HCT116 (cell line): ENCODE data around the gene CCNB2. TPM values are rescaled to one million over a fixed set of nuclear protein-coding genes. Genes with fewer than 3 reads are reported as not detected.

ENCODE experiments used
- ATAC-seq: fragments of 200-7000 bp; cut with Tn5 transposase; 2 replicates; pipeline ENCODE4 v1.9.1; 2020; ENCODE audit warnings: mild to moderate bottlenecking, moderate library complexity
- BruUV-seq: library from RNA; stranded (reverse); fragments of 400-500 nt; replicated peaks from 2 replicates; lab custom pipeline; 2021; lab: Mats Ljungman, UMichigan
- CTCF ChIA-PET: fragments of 300-600 bp; sonication (Branson Sonifier 250); formaldehyde crosslinking; loops from one replicate; lab custom pipeline; 2021; ENCODE audit warnings: antibody characterized with exemption; lab: Charles Lee
- POLR2A ChIA-PET: fragments of 300-600, 350-600 bp; sonication (Branson Sonifier 250); formaldehyde crosslinking; loops from one replicate; lab custom pipeline; 2021; ENCODE audit warnings: antibody characterized with exemption; lab: Charles Lee
- RAD21 ChIA-PET, 2 experiments: fragments of 300-600 bp; sonication (Branson Sonifier 250); formaldehyde crosslinking; loops; one replicate each; lab custom pipeline; 2023; ENCODE audit warnings: low total read pairs in 2 of 2; ENCODE audit not compliant: uncharacterized antibody in 2 of 2, unreplicated experiment in 2 of 2, low non-redundant PET in 1 of 2; lab: Charles Lee
- DNase-seq: peaks from one replicate; pipeline ENCODE4 v3.0.0-alpha.2; 2010; ENCODE audit warnings: low read depth, low spot score
- H2AFZ ChIP-seq: fragments of 200-600 bp; shearing (Covaris generic), sonication (generic); 2 replicates; pipeline ENCODE4 v1.6.1; 2017; ENCODE audit warnings: low read depth, mixed run types, mixed read lengths, antibody characterized with exemption, low read length; ENCODE audit not compliant: poor library complexity, severe bottlenecking
- H3K27ac ChIP-seq: 2 replicates; pipeline ENCODE4 v1.5.1; 2012; ENCODE audit warnings: low read depth, low read length
- H3K27me3 ChIP-seq: fragments of 200-600 bp; sonication (generic); 2 replicates; pipeline ENCODE4 v1.6.1; 2016; ENCODE audit warnings: mixed run types, low read length, mixed read lengths; ENCODE audit not compliant: insufficient read depth
- H3K36me3 ChIP-seq, 2 experiments: fragments of 200-500 bp in 1 of 2; fragments of 200-600 bp in 1 of 2; sonication (Bioruptor generic) in 1 of 2; sonication (generic) in 1 of 2; 2 replicates each; pipeline versions ENCODE4 v1.5.1 to v1.6.1; 2014 to 2016; ENCODE audit warnings: low read length in 2 of 2, inconsistent platforms in 1 of 2, mixed read lengths in 1 of 2, mixed run types in 1 of 2; ENCODE audit not compliant: insufficient read depth in 2 of 2, control insufficient read depth in 1 of 2
- H3K4me1 ChIP-seq, 2 experiments: fragments of 200-600 bp in 1 of 2; sonication (generic) in 1 of 2; 2 replicates each; pipeline versions ENCODE4 v1.5.1 to v1.6.1; 2012 to 2017; ENCODE audit warnings: low read length in 2 of 2, inconsistent platforms in 1 of 2, mild to moderate bottlenecking in 1 of 2, mixed read lengths in 1 of 2, mixed run types in 1 of 2, moderate library complexity in 1 of 2; ENCODE audit not compliant: insufficient read depth in 2 of 2, control insufficient read depth in 1 of 2
- H3K4me2 ChIP-seq: fragments of 200-600 bp; sonication (generic); 2 replicates; pipeline ENCODE4 v1.6.1; 2017; ENCODE audit warnings: mixed run types, low read length, mixed read lengths
- H3K4me3 ChIP-seq, 2 experiments: fragments of 200-600 bp in 1 of 2; sonication (generic) in 1 of 2; replicated peaks in 1 of 2; 2 replicates each; pipeline ENCODE4 v1.5.1; 2011 to 2016; ENCODE audit warnings: low read length in 2 of 2, control low read depth in 1 of 2, low read depth in 1 of 2, mild to moderate bottlenecking in 1 of 2, mixed read lengths in 1 of 2, mixed run types in 1 of 2
- H3K79me2 ChIP-seq: fragments of 200-600 bp; sonication (generic); 2 replicates; pipeline ENCODE4 v1.6.1; 2017; ENCODE audit warnings: mild to moderate bottlenecking, mixed run types, low read length, moderate library complexity, mixed read lengths; ENCODE audit not compliant: insufficient read depth
- H3K9ac ChIP-seq: fragments of 200-600 bp; sonication (generic); 2 replicates; pipeline ENCODE4 v1.6.1; 2016; ENCODE audit warnings: low read length, mixed read lengths
- H3K9me2 ChIP-seq: fragments of 200-600 bp; sonication (generic), shearing (Covaris generic); 2 replicates; pipeline ENCODE4 v1.6.1; 2017; ENCODE audit warnings: mixed run types, mild to moderate bottlenecking, moderate library complexity; ENCODE audit not compliant: insufficient read depth
- H3K9me3 ChIP-seq, 2 experiments: fragments of 200-500 bp in 1 of 2; fragments of 200-600 bp in 1 of 2; sonication (Bioruptor generic) in 1 of 2; sonication (generic) in 1 of 2; 2 replicates each; pipeline ENCODE4 v1.6.1; 2014 to 2017; ENCODE audit warnings: low read length in 2 of 2, mixed read lengths in 2 of 2, inconsistent platforms in 1 of 2, low read depth in 1 of 2, mild to moderate bottlenecking in 1 of 2, mixed run types in 1 of 2, moderate library complexity in 1 of 2; ENCODE audit not compliant: control insufficient read depth in 1 of 2, insufficient read depth in 1 of 2
- H4K20me1 ChIP-seq: fragments of 200-600 bp; sonication (generic), shearing (Covaris generic); 2 replicates; pipeline ENCODE4 v1.6.1; 2017; ENCODE audit warnings: mixed run types, mild to moderate bottlenecking, moderate library complexity; ENCODE audit not compliant: insufficient read depth
- CEBPB ChIP-seq: IDR thresholded peaks from 2 replicates; pipeline ENCODE4 v1.6.1; 2012; ENCODE audit warnings: low read depth
- ELF1 ChIP-seq: IDR thresholded peaks from 2 replicates; pipeline ENCODE4 v1.6.1; 2012; ENCODE audit warnings: low read depth, borderline replicate concordance
- EZH2phosphoT487 ChIP-seq: fragments of 200-600 bp; IDR thresholded peaks from 2 replicates; pipeline ENCODE4 v1.6.1; 2018; ENCODE audit warnings: antibody characterized with exemption, borderline replicate concordance
- POLR2A ChIP-seq: IDR thresholded peaks from 2 replicates; pipeline ENCODE4 v1.7.0; 2011; ENCODE audit warnings: borderline replicate concordance; ENCODE audit not compliant: insufficient read depth, insufficient read length; ENCODE audit errors: extremely low read depth
- RAD21 ChIP-seq: IDR thresholded peaks from 2 replicates; pipeline ENCODE4 v1.6.1; 2012; ENCODE audit warnings: low read depth, mild to moderate bottlenecking
- SIN3A ChIP-seq: IDR thresholded peaks from 2 replicates; pipeline ENCODE4 v1.6.1; 2012; ENCODE audit warnings: low read depth
- SRF ChIP-seq: IDR thresholded peaks from 2 replicates; pipeline ENCODE4 v1.6.1; 2012; ENCODE audit warnings: low read depth
- TCF7L2 ChIP-seq: IDR thresholded peaks from 2 replicates; pipeline ENCODE4 v1.7.0; 2011; ENCODE audit warnings: borderline replicate concordance, inconsistent platforms; ENCODE audit not compliant: insufficient read depth, insufficient read length; ENCODE audit errors: extremely low read depth
- ZFX ChIP-seq: fragments of 450-650 bp; IDR thresholded peaks from 2 replicates; pipeline ENCODE4 v1.6.1; 2017
- intact Hi-C: fragments of 100-400 bp; cut with micrococcal nuclease; formaldehyde crosslinking; loops from 2 replicates; pipeline ENCODE4 v1.10.0; 2022
- total RNA-seq: library from RNA; stranded (reverse); gene quantifications from one replicate; pipeline ENCODE4 v1.2.1, GENCODE V29; 2021; ENCODE audit not compliant: unreplicated experiment
- TF ChIP-seq, protein P1 (sequence below): IDR thresholded peaks from 2 replicates; pipeline ENCODE4 v1.6.1; 2012; ENCODE audit warnings: low read depth
- TF ChIP-seq, protein P2 (sequence below): IDR thresholded peaks from 2 replicates; pipeline ENCODE4 v1.6.1; 2011; ENCODE audit warnings: mild to moderate bottlenecking, low read length, moderate library complexity; ENCODE audit not compliant: insufficient replicate concordance; ENCODE audit errors: extremely low read depth
- TF ChIP-seq, protein P3 (sequence below): IDR thresholded peaks from 2 replicates; pipeline ENCODE4 v1.6.1; 2012
- TF ChIP-seq, protein P4 (sequence below): IDR thresholded peaks from 2 replicates; pipeline ENCODE4 v1.6.1; 2012

CCNB2 gene
- total RNA-seq, 1 experiment from 2014 or later = 88.7 TPM

DNA sequence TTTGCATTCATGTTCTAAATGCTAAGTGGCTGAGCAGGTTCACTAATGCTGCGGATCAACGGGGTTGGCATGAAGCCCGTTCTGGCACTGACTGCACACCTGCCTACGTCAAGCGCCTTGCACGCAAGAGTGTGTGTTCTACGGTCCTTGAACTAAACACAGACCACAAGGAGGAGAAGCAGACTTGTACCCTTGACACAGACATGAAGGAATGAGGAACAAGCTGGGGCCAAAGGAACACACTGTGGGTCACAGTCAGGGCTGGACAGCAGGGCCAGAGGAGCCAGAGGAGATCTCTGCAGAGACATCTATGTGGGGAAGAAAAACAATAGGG, 53.7 kb downstream of the CCNB2 start:
- Histone ChIP-seq H3K36me3 (peaks cover 7 to 13% of the 10 kb centered on the region in 2 experiments), H2AFZ (no peak overlapping the region), H3K27ac (no peak overlapping the region), H3K79me2 (no peaks in the 10 kb centered on the region), H3K4me2 (no peak overlapping the region), H3K27me3 (no peaks in the 10 kb centered on the region), H3K9me2 (no peaks in the 10 kb centered on the region), H3K4me3 (no peak overlapping the region), H3K9me3 (no peaks in the 10 kb centered on the region), H3K4me1 (no peaks in the 10 kb centered on the region), H3K9ac (no peak overlapping the region), H4K20me1 (no peaks in the 10 kb centered on the region)
- no peak for TF ChIP-seq SRF
- TF ChIP-seq, protein P1, sequence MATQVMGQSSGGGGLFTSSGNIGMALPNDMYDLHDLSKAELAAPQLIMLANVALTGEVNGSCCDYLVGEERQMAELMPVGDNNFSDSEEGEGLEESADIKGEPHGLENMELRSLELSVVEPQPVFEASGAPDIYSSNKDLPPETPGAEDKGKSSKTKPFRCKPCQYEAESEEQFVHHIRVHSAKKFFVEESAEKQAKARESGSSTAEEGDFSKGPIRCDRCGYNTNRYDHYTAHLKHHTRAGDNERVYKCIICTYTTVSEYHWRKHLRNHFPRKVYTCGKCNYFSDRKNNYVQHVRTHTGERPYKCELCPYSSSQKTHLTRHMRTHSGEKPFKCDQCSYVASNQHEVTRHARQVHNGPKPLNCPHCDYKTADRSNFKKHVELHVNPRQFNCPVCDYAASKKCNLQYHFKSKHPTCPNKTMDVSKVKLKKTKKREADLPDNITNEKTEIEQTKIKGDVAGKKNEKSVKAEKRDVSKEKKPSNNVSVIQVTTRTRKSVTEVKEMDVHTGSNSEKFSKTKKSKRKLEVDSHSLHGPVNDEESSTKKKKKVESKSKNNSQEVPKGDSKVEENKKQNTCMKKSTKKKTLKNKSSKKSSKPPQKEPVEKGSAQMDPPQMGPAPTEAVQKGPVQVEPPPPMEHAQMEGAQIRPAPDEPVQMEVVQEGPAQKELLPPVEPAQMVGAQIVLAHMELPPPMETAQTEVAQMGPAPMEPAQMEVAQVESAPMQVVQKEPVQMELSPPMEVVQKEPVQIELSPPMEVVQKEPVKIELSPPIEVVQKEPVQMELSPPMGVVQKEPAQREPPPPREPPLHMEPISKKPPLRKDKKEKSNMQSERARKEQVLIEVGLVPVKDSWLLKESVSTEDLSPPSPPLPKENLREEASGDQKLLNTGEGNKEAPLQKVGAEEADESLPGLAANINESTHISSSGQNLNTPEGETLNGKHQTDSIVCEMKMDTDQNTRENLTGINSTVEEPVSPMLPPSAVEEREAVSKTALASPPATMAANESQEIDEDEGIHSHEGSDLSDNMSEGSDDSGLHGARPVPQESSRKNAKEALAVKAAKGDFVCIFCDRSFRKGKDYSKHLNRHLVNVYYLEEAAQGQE = no peak
- TF ChIP-seq, protein P2, sequence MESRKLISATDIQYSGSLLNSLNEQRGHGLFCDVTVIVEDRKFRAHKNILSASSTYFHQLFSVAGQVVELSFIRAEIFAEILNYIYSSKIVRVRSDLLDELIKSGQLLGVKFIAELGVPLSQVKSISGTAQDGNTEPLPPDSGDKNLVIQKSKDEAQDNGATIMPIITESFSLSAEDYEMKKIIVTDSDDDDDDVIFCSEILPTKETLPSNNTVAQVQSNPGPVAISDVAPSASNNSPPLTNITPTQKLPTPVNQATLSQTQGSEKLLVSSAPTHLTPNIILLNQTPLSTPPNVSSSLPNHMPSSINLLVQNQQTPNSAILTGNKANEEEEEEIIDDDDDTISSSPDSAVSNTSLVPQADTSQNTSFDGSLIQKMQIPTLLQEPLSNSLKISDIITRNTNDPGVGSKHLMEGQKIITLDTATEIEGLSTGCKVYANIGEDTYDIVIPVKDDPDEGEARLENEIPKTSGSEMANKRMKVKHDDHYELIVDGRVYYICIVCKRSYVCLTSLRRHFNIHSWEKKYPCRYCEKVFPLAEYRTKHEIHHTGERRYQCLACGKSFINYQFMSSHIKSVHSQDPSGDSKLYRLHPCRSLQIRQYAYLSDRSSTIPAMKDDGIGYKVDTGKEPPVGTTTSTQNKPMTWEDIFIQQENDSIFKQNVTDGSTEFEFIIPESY = no peak
- TF ChIP-seq RAD21 = no peak
- no peak for TF ChIP-seq SIN3A
- TF ChIP-seq POLR2A = no peak
- TF ChIP-seq, protein P3, sequence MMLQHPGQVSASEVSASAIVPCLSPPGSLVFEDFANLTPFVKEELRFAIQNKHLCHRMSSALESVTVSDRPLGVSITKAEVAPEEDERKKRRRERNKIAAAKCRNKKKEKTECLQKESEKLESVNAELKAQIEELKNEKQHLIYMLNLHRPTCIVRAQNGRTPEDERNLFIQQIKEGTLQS = no peak
- TF ChIP-seq, protein P4, sequence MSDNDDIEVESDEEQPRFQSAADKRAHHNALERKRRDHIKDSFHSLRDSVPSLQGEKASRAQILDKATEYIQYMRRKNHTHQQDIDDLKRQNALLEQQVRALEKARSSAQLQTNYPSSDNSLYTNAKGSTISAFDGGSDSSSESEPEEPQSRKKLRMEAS = no peak
- TF ChIP-seq ELF1 = no peak
- no peak for TF ChIP-seq EZH2phosphoT487
- TF ChIP-seq TCF7L2 = no peak
- TF ChIP-seq CEBPB = no peak
- TF ChIP-seq ZFX = no peak
- ChIA-PET RAD21 (no interaction called here), CTCF (no interaction called here), POLR2A (no interaction called here)
- ATAC-seq (no peak), DNase-seq (no peak)
- intact Hi-C loops = no loop called here
- no TSS peak for BruUV-seq
